Brain pericyte (primary cell): ENCODE results near the gene LMO2.
"Not testable (repeated sequence)": the region's sequence is repeated elsewhere in the genome, so short reads cannot be mapped to it uniquely, and the experiment has no call there.

Experiments used
- DNase-seq: peaks from one replicate; pipeline ENCODE4 v3.0.0-alpha.2; 2012; ENCODE audit warnings: low read depth, low spot score

The LMO2 gene

DNA sequence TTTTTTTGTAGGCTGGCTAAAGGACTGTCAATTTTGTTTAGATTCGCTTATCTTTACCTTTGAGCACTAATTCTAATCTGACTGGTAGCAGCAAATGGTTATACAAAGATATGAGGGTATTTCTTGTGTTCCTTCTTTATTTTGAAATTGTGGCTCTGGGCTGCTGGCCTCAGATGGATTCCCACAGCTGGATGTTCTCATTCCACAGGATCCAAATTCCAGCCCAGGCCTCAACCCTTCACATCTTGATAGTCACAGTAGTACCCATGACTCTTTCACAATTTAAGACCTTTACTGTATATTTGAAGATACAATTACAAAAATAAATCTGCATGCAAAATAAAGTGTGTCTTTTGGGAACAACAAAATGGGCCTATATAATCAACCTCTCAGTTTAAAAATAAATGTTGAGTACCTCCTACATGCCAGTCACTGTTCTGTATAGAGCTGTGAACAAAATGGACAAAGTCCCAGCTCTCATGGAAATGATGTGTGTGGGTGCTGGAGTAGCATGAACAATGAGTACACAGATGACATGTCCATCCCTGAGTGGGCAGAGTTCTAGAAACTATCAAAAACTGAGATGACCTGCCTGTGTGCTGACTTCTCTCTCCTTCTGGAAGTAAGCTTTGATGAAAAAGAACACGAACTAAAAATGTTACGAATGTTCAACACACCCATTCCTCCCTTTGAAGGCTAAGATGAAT lies 65.9 kb downstream of the LMO2 start:
- no peak for DNase-seq

- DNase-seq: not testable (repeated sequence)
Observed at GRCh38 chr11:33822981-33823380, 68.9 kb downstream of the LMO2 start.

- DNase-seq: no peak
Observed at GRCh38 chr11:33819278-33820035, 72.4 kb downstream of the LMO2 start.
